K562 (cell line): ENCODE results near the gene CSNK1G1. TPM values are rescaled to one million over a fixed set of nuclear protein-coding genes. Genes with fewer than 3 reads are reported as not detected.

Source experiments
- ATAC-seq: fragments of 200-7000 bp; cut with Tn5 transposase; 3 replicates; pipeline ENCODE4 v1.9.1; 2020; ENCODE audit warnings: moderate library complexity
- BruUV-seq: library from RNA; stranded (reverse); fragments of 400-500 nt; replicated peaks from 2 replicates; lab custom pipeline; 2021; lab: Mats Ljungman, UMichigan
- CTCF ChIA-PET: fragments of 300-600 bp; formaldehyde crosslinking; extraction: SDS; loops from one replicate; lab custom pipeline; 2021; ENCODE audit warnings: low intra/inter-chr PET ratio; lab: Yijun Ruan, JAX
- POLR2A ChIA-PET: fragments of 300-600, 350-650 bp; sonication (Branson Sonifier 250); formaldehyde crosslinking; extraction: SDS; loops from one replicate; lab custom pipeline; 2021; ENCODE audit warnings: antibody characterized with exemption, inconsistent platforms; lab: Yijun Ruan, JAX
- DNase-seq, 4 experiments: peaks; one replicate each; pipeline versions ENCODE4 v3.0.0 to v3.0.0-alpha.2; 2011 to 2018; ENCODE audit warnings: low spot score in 3 of 4, mixed read lengths in 3 of 4; ENCODE audit errors: extremely low read depth in 1 of 4
- FAIRE-seq: peaks from 2 replicates; lab custom pipeline; 2011; peaks lifted over from hg19 to GRCh38; lab: Jason Lieb, UNC
- H2AFZ ChIP-seq: 2 replicates; pipeline ENCODE4 v1.6.0; 2011; ENCODE audit warnings: low read depth, low read length, control low read depth, inconsistent platforms
- H3K27ac ChIP-seq: fragments of 200-600 bp; 3 replicates; pipeline ENCODE4 v1.8.0; 2011; ENCODE audit warnings: low read depth, mild to moderate bottlenecking, control low read depth, inconsistent platforms, low read length, moderate library complexity, mixed read lengths; ENCODE audit errors: extremely low read depth
- H3K27me3 ChIP-seq, 2 experiments: fragments of 300-600 bp in 1 of 2; 2 replicates in 1 of 2; 3 replicates in 1 of 2; pipeline versions ENCODE4 v1.6.0 to v1.8.0; 2011; ENCODE audit warnings: inconsistent platforms in 2 of 2, low read length in 2 of 2, mild to moderate bottlenecking in 1 of 2, mixed read lengths in 1 of 2, moderate library complexity in 1 of 2; ENCODE audit not compliant: control insufficient read depth in 2 of 2, insufficient read depth in 2 of 2
- H3K36me3 ChIP-seq: fragments of 300-600 bp; 3 replicates; pipeline ENCODE4 v1.8.0; 2011; ENCODE audit warnings: mild to moderate bottlenecking, low read length, inconsistent platforms; ENCODE audit not compliant: control insufficient read depth, insufficient read depth
- H3K4me1 ChIP-seq, 2 experiments: fragments of 200-600 bp in 1 of 2; replicated peaks in 1 of 2; 2 replicates in 1 of 2; 3 replicates in 1 of 2; pipeline versions ENCODE4 v1.5.1 to v1.8.0; 2011; ENCODE audit warnings: inconsistent platforms in 2 of 2, low read length in 2 of 2, mild to moderate bottlenecking in 1 of 2, mixed read lengths in 1 of 2, moderate library complexity in 1 of 2; ENCODE audit not compliant: control insufficient read depth in 2 of 2, insufficient read depth in 2 of 2
- H3K4me2 ChIP-seq: 2 replicates; pipeline ENCODE4 v1.6.1; 2011; ENCODE audit warnings: low read length, control low read depth, inconsistent platforms, mixed read lengths; ENCODE audit not compliant: insufficient read depth
- H3K4me3 ChIP-seq: fragments of 200-600 bp; sonication (generic), shearing (Covaris generic); 2 replicates; pipeline ENCODE4 v1.5.1; 2016; ENCODE audit warnings: control low read depth, inconsistent platforms
- H3K79me2 ChIP-seq: fragments of 200-600 bp; 3 replicates; pipeline ENCODE4 v1.8.0; 2011; ENCODE audit warnings: low read length, inconsistent platforms; ENCODE audit not compliant: control insufficient read depth, insufficient read depth
- H3K9ac ChIP-seq, 2 experiments: 2 replicates each; pipeline versions ENCODE4 v1.6.0 to v1.6.1; 2011; ENCODE audit warnings: low read depth in 2 of 2, low read length in 2 of 2, control low read depth in 1 of 2, inconsistent platforms in 1 of 2, mild to moderate bottlenecking in 1 of 2, mixed read lengths in 1 of 2; ENCODE audit not compliant: insufficient read depth in 1 of 2
- H3K9me1 ChIP-seq: one replicate; pipeline ENCODE4 v1.6.0; 2011; ENCODE audit warnings: inconsistent platforms, mild to moderate bottlenecking, low read length, moderate library complexity; ENCODE audit not compliant: control insufficient read depth, insufficient read depth
- H3K9me3 ChIP-seq: replicated peaks from 2 replicates; pipeline ENCODE4 v1.5.1; 2011; ENCODE audit warnings: low read depth, low read length, inconsistent platforms; ENCODE audit not compliant: control insufficient read depth, insufficient read depth
- H4K20me1 ChIP-seq: replicated peaks from 2 replicates; pipeline ENCODE4 v1.6.1; 2011; ENCODE audit warnings: low read length, inconsistent platforms, mixed read lengths; ENCODE audit not compliant: control insufficient read depth, insufficient read depth
- BHLHE40 ChIP-seq: IDR thresholded peaks from 2 replicates; pipeline ENCODE4 v1.6.1; 2011; ENCODE audit warnings: low read length, improper control_type of control experiment
- ETV5 ChIP-seq: sonication (generic); formaldehyde crosslinking; IDR thresholded peaks from 2 replicates; pipeline ENCODE4 v1.4.0; 2020; ENCODE audit warnings: low read depth, mild to moderate bottlenecking, missing genetic modification reagents
- LEF1 ChIP-seq: fragments of 450-650 bp; IDR thresholded peaks from 2 replicates; pipeline ENCODE4 v1.6.1; 2016; ENCODE audit warnings: mild to moderate bottlenecking
- PCBP1 ChIP-seq: fragments of 200-400 bp; formaldehyde crosslinking; IDR thresholded peaks from 2 replicates; pipeline ENCODE4 v1.6.1; 2018; ENCODE audit warnings: mild to moderate bottlenecking, low read depth, low read length; ENCODE audit not compliant: poor library complexity, severe bottlenecking
- PHB2 ChIP-seq: fragments of 450-650 bp; IDR thresholded peaks from 2 replicates; pipeline ENCODE4 v1.6.1; 2017; ENCODE audit warnings: low read depth
- PTTG1 ChIP-seq: fragments of 450-650 bp; IDR thresholded peaks from 2 replicates; pipeline ENCODE4 v1.6.1; 2016; ENCODE audit warnings: low read depth, mild to moderate bottlenecking, missing genetic modification characterization, missing compliant biosample characterization
- RFX1 ChIP-seq: fragments of 450-650 bp; IDR thresholded peaks from 2 replicates; pipeline ENCODE4 v1.6.1; 2016; ENCODE audit warnings: mild to moderate bottlenecking, moderate library complexity
- THRAP3 ChIP-seq: fragments of 450-650 bp; IDR thresholded peaks from 2 replicates; pipeline ENCODE4 v1.6.1; 2016; ENCODE audit warnings: mild to moderate bottlenecking, inconsistent platforms, borderline replicate concordance
- ZNF324 ChIP-seq: fragments of 250-450 bp; sonication (Bioruptor Pico); IDR thresholded peaks from 2 replicates; pipeline ENCODE4 v1.4.0; 2020; ENCODE audit warnings: mild to moderate bottlenecking
- WGBS: fragments of 100-300 bp; shearing (Covaris generic); methylation state at CpG from one replicate; pipeline ENCODE4 v1.1.6; 2016; ENCODE audit warnings: low coverage, mixed read lengths; ENCODE audit not compliant: insufficient coverage; ENCODE audit errors: missing lambda C conversion rate; 5-methylcytosine and 5-hydroxymethylcytosine counted together
- in situ Hi-C: fragments of 300-500 bp; cut with MboI; formaldehyde crosslinking; loops from 4 replicates; pipeline ENCODE4 v1.15.0; 2018; ENCODE audit warnings: inconsistent platforms, mixed read lengths
- intact Hi-C: fragments of 100-400 bp; cut with micrococcal nuclease; formaldehyde crosslinking; loops from 2 replicates; pipeline ENCODE4 v1.14.2; 2022
- polyA plus RNA-seq, 8 experiments: library from polyadenylated mRNA; depleted of rRNA in 4 of 8; stranded (reverse) in 5 of 8; unstranded in 3 of 8; fragments of >200 nt; fragmentation: Nextera tagmentation in 2 of 8; fragmentation: Illumina TruSeq in 1 of 8; extraction: Ambion mirVana in 2 of 8; extraction: Trizol in 1 of 8; gene quantifications; 2 replicates each; pipeline versions ENCODE4 v1.2.1 to v1.2.3, GENCODE V29; 2011 to 2014; ENCODE audit warnings: inconsistent platforms in 1 of 8, missing spikeins in 1 of 8
- total RNA-seq, 7 experiments: library from RNA; depleted of rRNA in 6 of 7; stranded (reverse); fragments of >200 nt in 6 of 7; fragmentation: Illumina TruSeq in 2 of 7; extraction: Trizol in 2 of 7; gene quantifications; 2 replicates each; pipeline versions ENCODE4 v1.2.1 to v1.2.3, GENCODE V29; 2011 to 2021; ENCODE audit warnings: low replicate concordance in 1 of 7

The CSNK1G1 gene
- total and polyA plus RNA-seq, 9 of the 15 experiments (the other 6 are each of a cell fraction or from before 2014, with no cell fraction given) = 4.5 to 18.5 (median 9.5) TPM

DNA sequence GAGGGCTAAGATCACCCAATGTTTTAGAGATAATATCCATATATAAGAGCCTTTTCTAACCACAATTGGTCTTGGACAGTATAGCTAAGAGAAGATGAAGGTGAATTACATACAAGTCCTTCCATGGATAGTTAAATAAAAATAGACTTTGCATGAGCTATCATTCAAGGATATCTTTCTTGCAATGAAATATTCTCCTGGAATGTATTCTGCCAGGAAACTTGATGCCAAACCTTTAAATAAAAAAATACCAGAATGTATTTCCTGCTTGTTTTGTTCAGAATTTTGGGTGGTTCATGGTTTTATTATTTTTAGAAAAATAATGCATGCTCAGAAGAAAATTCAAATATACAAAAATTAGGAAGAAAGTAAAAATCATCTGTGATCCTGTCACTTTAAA lies 104.3 kb downstream of the CSNK1G1 start:
- Histone ChIP-seq H3K9ac (no peak overlapping the region), H3K9me1 (no peaks in the 10 kb centered on the region), H3K36me3 (0 out of 3 replicates have a peak, but pooled peaks cover 3% of the 10 kb centered on the region), H3K4me1 (peaks cover 0 to 15% of the 10 kb centered on the region in 2 experiments; a peak in 3 of 5 replicates), H2AFZ (no peak overlapping the region), H3K9me3 (no peaks in the 10 kb centered on the region), H3K4me3 (no peak overlapping the region), H3K27me3 (no peaks in the 10 kb centered on the region), H3K27ac (no peak overlapping the region), H3K79me2 (no peaks in the 10 kb centered on the region), H4K20me1 (no peaks in the 10 kb centered on the region), H3K4me2 (no peak overlapping the region)
- no peak for FAIRE-seq
- CTCF ChIA-PET = no interaction called here
- no TSS peak for BruUV-seq
- in situ Hi-C loops (no loop called here), intact Hi-C loops (no loop called here)
- TF ChIP-seq BHLHE40 = no peak
- TF ChIP-seq PCBP1 = no peak
- TF ChIP-seq PHB2 = no peak
- TF ChIP-seq LEF1 = no peak
- no peak for TF ChIP-seq PTTG1 (tag)
- TF ChIP-seq ZNF324 (CRISPR knock-in tag) = no peak
- no peak for TF ChIP-seq ETV5 (CRISPR knock-in tag)
- DNase-seq = no peak
- ATAC-seq = no peak
- POLR2A ChIA-PET = interaction anchor here (0.7 to 1.9 kb wide), 3 partner anchors 13 to 28 kb away, joined by 3 to 5 read pairs (median 3); no protein-coding TSS in a partner anchor

DNA sequence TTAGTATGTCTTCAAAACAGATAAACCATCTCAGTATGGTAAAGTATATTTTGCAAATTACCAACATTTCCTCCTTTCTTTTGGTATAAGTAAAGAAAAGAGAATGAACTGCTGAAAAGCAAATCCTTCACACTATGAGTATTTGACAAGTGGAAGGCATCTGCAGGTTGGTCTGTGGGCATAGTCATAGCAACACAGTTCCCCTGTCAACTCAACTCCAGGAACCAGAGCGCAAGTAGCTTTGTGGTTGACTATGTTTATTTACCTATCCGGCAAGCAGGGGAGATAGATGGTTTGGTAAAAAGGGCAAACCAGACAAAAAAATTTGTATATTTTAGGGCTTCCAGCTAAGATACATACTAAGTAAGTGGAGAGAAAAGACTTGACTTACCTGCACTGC lies 104.9 kb downstream of the CSNK1G1 start:
- in situ Hi-C loops = no loop called here
- FAIRE-seq (no peak), ATAC-seq (no peak), DNase-seq (no peak)
- H3K9me1 ChIP-seq = no peaks in the 10 kb centered on the region
- H3K36me3 ChIP-seq = 0 out of 3 replicates have a peak, but pooled peaks cover 3% of the 10 kb centered on the region
- H3K27ac ChIP-seq = no peak overlapping the region
- H2AFZ ChIP-seq = no peak overlapping the region
- CTCF ChIA-PET = no interaction called here
- no TSS peak for BruUV-seq
- H3K9ac ChIP-seq = no peak overlapping the region
- WGBS = 59% methylated on average over 2 of the region's 2 CpGs
- H3K79me2 ChIP-seq = peaks cover 2% of the 10 kb centered on the region; the same call in 1 of the 3 replicates
- peaks cover 0 to 18% of the 10 kb centered on the region in 2 experiments; a peak in 4 of 5 replicates for H3K4me1 ChIP-seq
- TF ChIP-seq THRAP3 = no peak
- peak; percentile 43 for TF ChIP-seq RFX1
- no peaks in the 10 kb centered on the region for H3K9me3 ChIP-seq
- H4K20me1 ChIP-seq = no peaks in the 10 kb centered on the region
- POLR2A ChIA-PET = interaction anchor here (0.7 to 4.8 kb wide), 5 partner anchors 8 to 118 kb away, joined by 3 to 30 read pairs (median 5); no protein-coding TSS in a partner anchor
- H3K4me3 ChIP-seq = no peak overlapping the region
- intact Hi-C loops = no loop called here
- H3K4me2 ChIP-seq = no peak overlapping the region
- no peaks in the 10 kb centered on the region for H3K27me3 ChIP-seq
